ENCODE data around the gene MYO1F.

GRCh38 chr19:8494158-8494557, 83.1 kb downstream of the MYO1F start:
- TF ChIP-seq, protein P1, sequence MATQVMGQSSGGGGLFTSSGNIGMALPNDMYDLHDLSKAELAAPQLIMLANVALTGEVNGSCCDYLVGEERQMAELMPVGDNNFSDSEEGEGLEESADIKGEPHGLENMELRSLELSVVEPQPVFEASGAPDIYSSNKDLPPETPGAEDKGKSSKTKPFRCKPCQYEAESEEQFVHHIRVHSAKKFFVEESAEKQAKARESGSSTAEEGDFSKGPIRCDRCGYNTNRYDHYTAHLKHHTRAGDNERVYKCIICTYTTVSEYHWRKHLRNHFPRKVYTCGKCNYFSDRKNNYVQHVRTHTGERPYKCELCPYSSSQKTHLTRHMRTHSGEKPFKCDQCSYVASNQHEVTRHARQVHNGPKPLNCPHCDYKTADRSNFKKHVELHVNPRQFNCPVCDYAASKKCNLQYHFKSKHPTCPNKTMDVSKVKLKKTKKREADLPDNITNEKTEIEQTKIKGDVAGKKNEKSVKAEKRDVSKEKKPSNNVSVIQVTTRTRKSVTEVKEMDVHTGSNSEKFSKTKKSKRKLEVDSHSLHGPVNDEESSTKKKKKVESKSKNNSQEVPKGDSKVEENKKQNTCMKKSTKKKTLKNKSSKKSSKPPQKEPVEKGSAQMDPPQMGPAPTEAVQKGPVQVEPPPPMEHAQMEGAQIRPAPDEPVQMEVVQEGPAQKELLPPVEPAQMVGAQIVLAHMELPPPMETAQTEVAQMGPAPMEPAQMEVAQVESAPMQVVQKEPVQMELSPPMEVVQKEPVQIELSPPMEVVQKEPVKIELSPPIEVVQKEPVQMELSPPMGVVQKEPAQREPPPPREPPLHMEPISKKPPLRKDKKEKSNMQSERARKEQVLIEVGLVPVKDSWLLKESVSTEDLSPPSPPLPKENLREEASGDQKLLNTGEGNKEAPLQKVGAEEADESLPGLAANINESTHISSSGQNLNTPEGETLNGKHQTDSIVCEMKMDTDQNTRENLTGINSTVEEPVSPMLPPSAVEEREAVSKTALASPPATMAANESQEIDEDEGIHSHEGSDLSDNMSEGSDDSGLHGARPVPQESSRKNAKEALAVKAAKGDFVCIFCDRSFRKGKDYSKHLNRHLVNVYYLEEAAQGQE (IDR thresholded peaks at IDR 0.05), result no peak
- TF ChIP-seq POLR2A (IDR thresholded peaks at IDR 0.05; ENCODE audit: low read length) (no peak), MYC (IDR thresholded peaks at IDR 0.05; ENCODE audit: borderline replicate concordance, low read length) (no peak), CTCF (IDR thresholded peaks at IDR 0.05) (no peak), HOXB13 (CRISPR knock-in tag; IDR thresholded peaks at IDR 0.05; ENCODE audit: low read depth) (no peak), CBX2 (IDR thresholded peaks at IDR 0.05; ENCODE audit: borderline replicate concordance, low read depth) (no peak), ZFP36 (IDR thresholded peaks at IDR 0.05; ENCODE audit: borderline replicate concordance, partially characterized antibody) (no peak), MAX (IDR thresholded peaks at IDR 0.05) (no peak), CEBPB (IDR thresholded peaks at IDR 0.05) (no peak), RNF2 (IDR thresholded peaks at IDR 0.05; ENCODE audit: borderline replicate concordance, low read depth) (no peak), FOSL2 (IDR thresholded peaks at IDR 0.05) (no peak), FOSL2 (CRISPR knock-in tag; IDR thresholded peaks at IDR 0.05) (no peak)

Data from A549 (cell line).